Measurements from ENCODE around the gene CIPC. TPM values are rescaled to one million over a fixed set of nuclear protein-coding genes. Genes with fewer than 3 reads are reported as not detected.

CIPC gene
- total and polyA plus RNA-seq, 2 experiments from 2014 or later = 9.6 to 29.6 TPM

DNA sequence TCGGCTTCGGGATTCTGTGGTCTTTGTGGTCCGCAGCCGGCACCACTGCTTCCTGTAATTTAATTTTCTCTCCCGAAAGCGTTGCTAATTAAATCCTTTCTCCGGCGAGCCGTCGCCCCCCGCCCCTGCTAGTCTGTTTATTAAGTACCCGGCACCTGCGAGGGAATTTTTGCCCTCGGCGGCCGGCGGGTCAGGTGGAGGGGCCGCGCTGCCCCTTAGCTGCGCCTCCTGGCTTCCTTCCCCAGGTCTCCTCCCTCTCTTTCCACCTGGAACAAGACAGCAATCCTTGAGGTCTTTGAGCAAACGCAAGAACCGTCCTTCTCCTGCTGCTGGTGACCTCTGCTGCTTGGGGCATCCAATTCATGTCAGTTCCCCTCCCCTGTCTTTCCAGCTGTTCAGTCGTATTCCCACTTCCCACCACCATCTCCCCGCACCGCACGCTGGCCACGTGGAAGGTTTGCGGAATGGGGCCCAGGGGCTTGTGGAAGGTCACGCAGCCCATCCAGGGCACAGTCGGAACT, 27.3 kb downstream of the CIPC start:
- H3K27ac ChIP-seq = no peak overlapping the region
- H3K36me3 ChIP-seq (replicated peaks; ENCODE audit: insufficient read depth, low read depth) = no peaks in the 10 kb centered on the region
- H4K20me1 ChIP-seq (ENCODE audit: insufficient read depth, poor library complexity, severe bottlenecking) = no peaks in the 10 kb centered on the region
- 25% methylated on average over 30 of the region's 30 CpGs for WGBS (ENCODE audit: low lambda C conversion rate, missing lambda C conversion rate)
- DNase-seq (ENCODE audit: low spot score) = no peak
- H3K79me2 ChIP-seq = no peaks in the 10 kb centered on the region
- H3K4me2 ChIP-seq = peak overlapping the region; percentile 98
- H2AFZ ChIP-seq = peak overlapping the region; percentile 74
- peaks cover 36% of the 10 kb centered on the region for H3K27me3 ChIP-seq
- peak overlapping the region; percentile 64 for H3K4me3 ChIP-seq
- no peaks in the 10 kb centered on the region for H3K9me2 ChIP-seq (replicated peaks; ENCODE audit: insufficient read depth)
- TF ChIP-seq, protein P1, sequence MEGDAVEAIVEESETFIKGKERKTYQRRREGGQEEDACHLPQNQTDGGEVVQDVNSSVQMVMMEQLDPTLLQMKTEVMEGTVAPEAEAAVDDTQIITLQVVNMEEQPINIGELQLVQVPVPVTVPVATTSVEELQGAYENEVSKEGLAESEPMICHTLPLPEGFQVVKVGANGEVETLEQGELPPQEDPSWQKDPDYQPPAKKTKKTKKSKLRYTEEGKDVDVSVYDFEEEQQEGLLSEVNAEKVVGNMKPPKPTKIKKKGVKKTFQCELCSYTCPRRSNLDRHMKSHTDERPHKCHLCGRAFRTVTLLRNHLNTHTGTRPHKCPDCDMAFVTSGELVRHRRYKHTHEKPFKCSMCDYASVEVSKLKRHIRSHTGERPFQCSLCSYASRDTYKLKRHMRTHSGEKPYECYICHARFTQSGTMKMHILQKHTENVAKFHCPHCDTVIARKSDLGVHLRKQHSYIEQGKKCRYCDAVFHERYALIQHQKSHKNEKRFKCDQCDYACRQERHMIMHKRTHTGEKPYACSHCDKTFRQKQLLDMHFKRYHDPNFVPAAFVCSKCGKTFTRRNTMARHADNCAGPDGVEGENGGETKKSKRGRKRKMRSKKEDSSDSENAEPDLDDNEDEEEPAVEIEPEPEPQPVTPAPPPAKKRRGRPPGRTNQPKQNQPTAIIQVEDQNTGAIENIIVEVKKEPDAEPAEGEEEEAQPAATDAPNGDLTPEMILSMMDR (IDR thresholded peaks at IDR 0.05; ENCODE audit: poor library complexity) = no peak
- TF ChIP-seq EZH2phosphoT487 (IDR thresholded peaks at IDR 0.05; ENCODE audit: low read depth, severe bottlenecking, unreplicated experiment) (no peak), EZH2 (IDR thresholded peaks at IDR 0.05; ENCODE audit: borderline replicate concordance) (no peak)
- H3K4me1 ChIP-seq (ENCODE audit: insufficient read depth) = peaks cover 21% of the 10 kb centered on the region
- no peaks in the 10 kb centered on the region for H3K9me3 ChIP-seq (ENCODE audit: low read depth)

DNA sequence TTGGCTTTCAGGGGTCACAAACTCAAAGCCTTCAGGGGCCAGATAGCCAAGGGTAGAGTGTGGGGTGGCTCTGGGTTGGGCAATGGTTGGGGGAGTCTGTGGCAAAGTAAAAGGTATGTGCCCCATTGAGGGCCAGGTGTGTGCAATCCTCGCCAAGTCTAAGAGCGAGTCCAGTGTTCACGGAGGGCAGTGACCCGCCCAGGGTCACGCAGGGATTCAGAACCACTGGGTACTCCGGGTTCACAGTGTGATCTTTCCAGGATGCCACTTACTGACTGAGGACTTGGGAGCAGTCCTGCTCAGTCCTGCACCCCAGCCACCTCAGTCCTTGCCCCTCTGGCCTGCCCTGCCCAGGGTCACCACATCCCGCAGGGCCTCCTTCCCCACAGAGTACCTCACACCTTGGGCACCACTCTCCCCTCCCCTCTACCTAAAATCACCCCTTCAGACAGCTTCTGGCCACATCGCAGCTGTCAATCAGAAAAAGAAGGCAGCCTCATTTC, 27.8 kb downstream of the CIPC start:
- Histone ChIP-seq H3K4me2 (no peak overlapping the region), H4K20me1 (ENCODE audit: insufficient read depth, poor library complexity, severe bottlenecking) (no peaks in the 10 kb centered on the region), H3K79me2 (no peaks in the 10 kb centered on the region), H3K36me3 (replicated peaks; ENCODE audit: insufficient read depth, low read depth) (no peaks in the 10 kb centered on the region), H3K27me3 (peaks cover 36% of the 10 kb centered on the region), H3K4me3 (no peak overlapping the region), H3K4me1 (ENCODE audit: insufficient read depth) (peaks cover 21% of the 10 kb centered on the region), H3K9me2 (replicated peaks; ENCODE audit: insufficient read depth) (no peaks in the 10 kb centered on the region), H2AFZ (no peak overlapping the region), H3K27ac (no peak overlapping the region), H3K9me3 (ENCODE audit: low read depth) (no peaks in the 10 kb centered on the region)
- TF ChIP-seq, protein P1 (IDR thresholded peaks at IDR 0.05; ENCODE audit: poor library complexity) = no peak
- TF ChIP-seq EZH2 (IDR thresholded peaks at IDR 0.05; ENCODE audit: borderline replicate concordance) (no peak), EZH2phosphoT487 (IDR thresholded peaks at IDR 0.05; ENCODE audit: low read depth, severe bottlenecking, unreplicated experiment) (no peak)
- no peak for DNase-seq (ENCODE audit: low spot score)
- WGBS (ENCODE audit: low lambda C conversion rate, missing lambda C conversion rate) = 94% methylated on average over 8 of the region's 8 CpGs

DNA sequence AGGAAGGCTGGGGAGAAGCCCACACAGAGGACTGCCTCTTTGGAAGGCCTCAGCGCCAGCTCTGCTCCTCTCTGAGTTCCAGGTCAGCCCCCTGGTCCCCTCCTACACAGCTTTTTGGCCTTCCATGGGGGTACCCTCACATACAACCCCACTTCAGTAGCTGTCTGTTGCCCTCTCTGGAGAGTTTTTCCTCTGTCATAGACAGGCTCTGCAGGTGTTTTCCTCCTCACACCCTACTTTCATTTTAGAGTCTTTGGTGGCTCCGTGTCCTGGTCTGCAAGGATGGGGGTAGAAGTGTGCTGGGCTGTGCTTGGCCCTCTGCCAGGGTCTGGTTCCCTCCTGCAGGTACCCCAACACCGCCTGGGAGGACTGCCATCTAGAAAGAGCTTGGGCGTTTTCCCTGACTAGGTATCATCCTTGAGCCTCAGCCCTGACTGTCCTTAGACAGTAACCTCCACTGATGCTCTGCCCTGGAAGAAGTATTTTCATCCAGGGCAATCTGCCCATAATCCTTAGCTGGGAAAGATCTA, 28.5 kb downstream of the CIPC start:
- H3K36me3 ChIP-seq (replicated peaks; ENCODE audit: insufficient read depth, low read depth) = no peaks in the 10 kb centered on the region
- no peaks in the 10 kb centered on the region for H3K79me2 ChIP-seq
- no peak for DNase-seq (ENCODE audit: low spot score)
- H3K4me1 ChIP-seq (ENCODE audit: insufficient read depth) = peaks cover 21% of the 10 kb centered on the region
- H3K27me3 ChIP-seq = peaks cover 36% of the 10 kb centered on the region
- H3K9me2 ChIP-seq (replicated peaks; ENCODE audit: insufficient read depth) = no peaks in the 10 kb centered on the region
- no peaks in the 10 kb centered on the region for H4K20me1 ChIP-seq (ENCODE audit: insufficient read depth, poor library complexity, severe bottlenecking)
- no peak overlapping the region for H3K4me2 ChIP-seq
- TF ChIP-seq, protein P1 (IDR thresholded peaks at IDR 0.05; ENCODE audit: poor library complexity) = no peak
- TF ChIP-seq EZH2 (IDR thresholded peaks at IDR 0.05; ENCODE audit: borderline replicate concordance) = no peak
- no peaks in the 10 kb centered on the region for H3K9me3 ChIP-seq (ENCODE audit: low read depth)
- no peak overlapping the region for H3K4me3 ChIP-seq
- H3K27ac ChIP-seq = no peak overlapping the region
- 91% methylated on average over 4 of the region's 4 CpGs for WGBS (ENCODE audit: low lambda C conversion rate, missing lambda C conversion rate)
- no peak overlapping the region for H2AFZ ChIP-seq
